ENCODE measurements around the gene ULK1. TPM values are rescaled to one million over a fixed set of nuclear protein-coding genes. Genes with fewer than 3 reads are reported as not detected.

The ULK1 gene
- total RNA-seq, 1 experiment from 2014 or later: 72.1 TPM

- intact Hi-C loops (cut with micrococcal nuclease; ENCODE audit: unreplicated experiment) (no loop called here), in situ Hi-C loops (cut with HindIII; ENCODE audit: low pct_unique_long_range_greater_than_20kb, low sequenced_read_pairs) (no loop called here)
- CTCF ChIA-PET: no interaction called here
- POLR2A ChIA-PET: no interaction called here
- DNase-seq (ENCODE audit: low read depth, low spot score) (no peak), ATAC-seq (no peak)
- BruUV-seq (replicated peaks): no TSS peak
- no peaks in the 10 kb centered on the region for H3K27me3 ChIP-seq (ENCODE audit: control insufficient read depth, insufficient read depth, low read length)
- H3K9me3 ChIP-seq (ENCODE audit: control insufficient read depth, insufficient read depth, low read depth, low read length): no peaks in the 10 kb centered on the region
- no peak overlapping the region for H3K4me3 ChIP-seq (ENCODE audit: low read depth in 2 of 2, low read length in 2 of 2)
- peaks cover 9% of the 10 kb centered on the region for H3K4me1 ChIP-seq (ENCODE audit: control insufficient read depth, insufficient read depth, low read length)
- no peak overlapping the region for H3K27ac ChIP-seq (ENCODE audit: low read length)
- TF ChIP-seq SIN3A (IDR thresholded peaks at IDR 0.05; ENCODE audit: borderline replicate concordance, insufficient read depth, low read depth, low read length): no peak
- TF ChIP-seq REST (IDR thresholded peaks at IDR 0.05; ENCODE audit: insufficient read depth in 1 of 2, low read depth in 2 of 2, low read length in 1 of 2): no peak
- TF ChIP-seq CTCF (IDR thresholded peaks at IDR 0.05): no peak
- TF ChIP-seq POLR2AphosphoS5 (IDR thresholded peaks at IDR 0.05; ENCODE audit: low read depth, low read length): no peak
- TF ChIP-seq TCF7L2 (IDR thresholded peaks at IDR 0.05; ENCODE audit: low read depth, low read length): no peak
- H3K36me3 ChIP-seq (ENCODE audit: control insufficient read depth, insufficient read depth, low read length): no peaks in the 10 kb centered on the region
These were observed 19.2 kb downstream of the ULK1 start for GRCh38 chr12:131913666-131914065.

GRCh38 chr12:131914179-131914702, 19.8 kb downstream of the ULK1 start:
- CTCF ChIA-PET: no interaction called here
- DNase-seq (ENCODE audit: low read depth, low spot score): no peak

More at GRCh38 chr12:131914179-131914702, 19.8 kb downstream of the ULK1 start:
- POLR2A ChIA-PET: no interaction called here
- in situ Hi-C loops (cut with HindIII; ENCODE audit: low pct_unique_long_range_greater_than_20kb, low sequenced_read_pairs) (no loop called here), intact Hi-C loops (cut with micrococcal nuclease; ENCODE audit: unreplicated experiment) (no loop called here)
- H3K4me1 ChIP-seq (ENCODE audit: control insufficient read depth, insufficient read depth, low read length): peaks cover 9% of the 10 kb centered on the region
- no peak overlapping the region for H3K4me3 ChIP-seq (ENCODE audit: low read depth in 2 of 2, low read length in 2 of 2)
- ATAC-seq: no peak
- no peak for TF ChIP-seq REST (IDR thresholded peaks at IDR 0.05; ENCODE audit: insufficient read depth in 1 of 2, low read depth in 2 of 2, low read length in 1 of 2)
- no peak for TF ChIP-seq POLR2AphosphoS5 (IDR thresholded peaks at IDR 0.05; ENCODE audit: low read depth, low read length)
- no peak for TF ChIP-seq TCF7L2 (IDR thresholded peaks at IDR 0.05; ENCODE audit: low read depth, low read length)
- TF ChIP-seq SIN3A (IDR thresholded peaks at IDR 0.05; ENCODE audit: borderline replicate concordance, insufficient read depth, low read depth, low read length): no peak
- no peak for TF ChIP-seq CTCF (IDR thresholded peaks at IDR 0.05)
- H3K27me3 ChIP-seq (ENCODE audit: control insufficient read depth, insufficient read depth, low read length): no peaks in the 10 kb centered on the region
- no peaks in the 10 kb centered on the region for H3K9me3 ChIP-seq (ENCODE audit: control insufficient read depth, insufficient read depth, low read depth, low read length)
- BruUV-seq (replicated peaks): no TSS peak
- H3K36me3 ChIP-seq (ENCODE audit: control insufficient read depth, insufficient read depth, low read length): no peaks in the 10 kb centered on the region
- H3K27ac ChIP-seq (ENCODE audit: low read length): no peak overlapping the region

All from Panc1 (cell line).